Activated T-cell treated with anti-CD3 and anti-CD28 coated beads for 48 hours (primary cell): ENCODE measurements around the gene ZNF433.

Source experiments
- DNase-seq: peaks from one replicate; pipeline ENCODE4 v3.0.0-alpha.2; 2020; ENCODE audit warnings: low read depth

ZNF433 gene

DNA sequence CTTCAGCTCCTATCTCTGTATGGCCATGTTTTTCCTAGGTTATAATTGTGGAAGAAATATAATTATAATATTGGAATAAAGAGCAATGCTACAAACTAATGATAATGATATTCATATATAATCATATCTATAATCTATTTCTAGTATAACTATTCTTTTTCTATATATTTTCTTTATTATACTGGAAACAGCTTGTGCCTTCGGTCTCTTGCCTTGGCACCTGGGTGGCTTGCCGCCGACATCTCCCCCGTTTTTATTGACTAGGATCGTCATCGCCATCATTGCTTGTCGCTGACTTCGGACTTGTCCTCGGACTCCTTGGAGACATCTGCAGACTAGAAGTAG, 46.4 kb downstream of the ZNF433 start:
- DNase-seq = no peak

DNA sequence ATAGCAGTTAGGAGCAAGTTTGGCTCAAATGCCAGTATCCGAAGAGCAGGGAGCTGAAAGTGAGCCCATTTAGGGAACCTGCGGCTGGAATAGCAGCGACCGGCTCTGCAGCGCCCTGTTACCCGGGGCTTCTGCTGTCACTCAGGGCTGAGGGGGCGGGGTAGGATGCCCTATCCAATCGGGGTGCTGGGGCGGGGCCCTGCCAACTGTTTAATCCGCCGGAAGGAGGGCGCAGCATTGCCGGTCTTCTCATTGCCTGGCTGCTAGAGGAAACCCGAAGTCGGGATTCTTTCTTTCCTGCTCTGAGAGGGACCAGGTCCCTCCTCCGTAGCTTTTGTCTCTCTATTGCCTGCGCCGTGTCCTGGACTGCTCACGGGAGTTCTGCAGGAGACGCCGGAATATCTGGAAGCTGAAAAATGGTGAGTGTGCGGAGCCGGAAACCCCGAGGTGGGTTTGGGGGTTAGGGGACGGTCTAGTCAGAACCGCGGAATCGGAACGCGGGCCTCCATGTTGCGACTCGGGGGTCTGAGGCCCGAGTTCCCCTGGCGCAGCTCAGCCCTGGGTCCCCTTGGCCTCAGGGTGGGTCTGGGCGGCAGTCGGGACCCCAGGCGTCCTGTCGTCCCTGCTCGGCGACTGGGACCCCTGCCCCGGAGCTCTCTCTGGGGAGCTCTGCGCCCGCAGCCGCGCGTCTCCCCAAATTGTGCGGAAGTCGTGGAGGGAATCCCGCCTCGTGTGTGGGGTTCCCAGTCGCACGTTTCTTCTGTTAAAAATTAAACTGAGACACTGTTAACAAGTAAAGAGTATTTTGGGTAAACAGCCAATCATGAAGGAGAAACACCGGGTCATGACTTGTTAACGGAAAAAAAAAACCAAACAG, 47.8 kb downstream of the ZNF433 start:
- peak; percentile 90 for DNase-seq

DNA sequence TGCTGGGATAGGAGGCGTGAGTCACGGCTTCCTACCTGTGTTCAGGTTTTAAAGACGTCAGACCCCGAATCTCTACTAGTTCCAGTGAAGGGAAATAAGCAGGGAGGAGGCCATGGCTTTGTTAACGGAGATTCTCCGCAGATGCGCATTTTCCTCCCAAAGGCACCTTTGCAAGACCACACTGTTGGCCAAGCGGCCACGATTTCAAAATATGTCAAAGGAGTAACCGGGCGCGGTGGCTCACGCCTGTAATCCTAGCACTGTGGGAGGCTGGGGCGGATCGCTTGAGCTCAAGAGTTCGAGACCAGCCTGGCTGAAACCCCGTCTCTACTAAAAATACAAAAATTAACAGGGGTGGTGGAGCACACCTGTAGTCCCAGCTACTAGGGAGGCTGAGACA, 48.7 kb downstream of the ZNF433 start:
- no peak for DNase-seq

DNA sequence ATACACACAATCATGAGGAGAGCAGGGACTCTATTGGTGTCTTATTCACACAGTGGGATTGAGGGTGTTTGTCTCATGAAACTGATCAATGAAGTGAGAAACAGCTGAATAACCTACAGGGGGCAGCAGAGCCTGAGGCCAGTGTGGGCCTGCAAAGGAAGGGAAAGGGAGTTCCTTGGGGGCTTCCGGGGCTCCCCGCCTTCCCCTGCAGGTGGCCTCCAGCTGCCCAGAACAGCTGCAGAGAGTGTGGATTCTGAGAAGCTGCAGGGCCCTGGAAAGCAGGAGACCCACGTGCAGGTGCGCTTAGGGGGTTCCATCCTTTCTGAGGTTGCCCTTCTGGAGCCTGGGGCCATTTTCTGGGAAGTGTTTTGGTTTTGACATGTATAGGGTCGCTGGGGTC, 50.5 kb downstream of the ZNF433 start:
- no peak for DNase-seq

DNA sequence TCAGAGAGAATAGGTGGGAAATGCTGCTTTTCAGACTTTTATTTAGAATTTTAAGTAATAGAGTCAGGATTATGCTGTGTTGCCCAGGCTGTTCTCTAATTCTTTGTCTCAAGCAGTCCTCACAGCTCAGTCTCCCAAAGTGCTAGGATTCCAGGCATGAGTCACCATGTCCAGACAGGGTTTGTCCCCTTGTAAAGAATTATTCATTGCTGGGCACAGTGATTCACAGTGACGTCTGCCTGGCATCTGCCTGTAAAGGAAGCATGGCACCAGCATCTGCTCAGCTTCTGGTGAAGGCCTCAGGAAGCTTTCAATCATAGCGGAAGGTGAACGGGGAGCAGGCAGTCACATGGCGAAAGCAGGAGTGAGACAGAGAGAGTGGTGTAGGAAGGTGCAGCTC, 53.0 kb downstream of the ZNF433 start:
- no peak for DNase-seq

DNA sequence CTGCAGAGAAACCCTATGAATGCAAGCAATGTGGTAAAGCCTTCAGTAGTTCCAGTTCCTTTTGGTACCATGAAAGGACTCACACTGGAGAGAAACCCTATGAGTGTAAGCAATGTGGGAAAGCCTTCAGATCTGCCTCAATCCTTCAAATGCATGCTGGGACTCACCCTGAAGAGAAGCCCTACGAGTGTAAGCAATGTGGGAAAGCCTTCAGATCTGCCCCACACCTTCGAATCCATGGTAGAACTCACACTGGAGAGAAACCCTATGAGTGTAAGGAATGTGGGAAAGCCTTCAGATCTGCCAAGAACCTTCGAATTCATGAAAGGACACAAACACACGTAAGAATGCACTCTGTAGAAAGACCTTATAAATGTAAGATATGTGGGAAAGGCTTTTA, 56.0 kb downstream of the ZNF433 start:
- DNase-seq = no peak

DNA sequence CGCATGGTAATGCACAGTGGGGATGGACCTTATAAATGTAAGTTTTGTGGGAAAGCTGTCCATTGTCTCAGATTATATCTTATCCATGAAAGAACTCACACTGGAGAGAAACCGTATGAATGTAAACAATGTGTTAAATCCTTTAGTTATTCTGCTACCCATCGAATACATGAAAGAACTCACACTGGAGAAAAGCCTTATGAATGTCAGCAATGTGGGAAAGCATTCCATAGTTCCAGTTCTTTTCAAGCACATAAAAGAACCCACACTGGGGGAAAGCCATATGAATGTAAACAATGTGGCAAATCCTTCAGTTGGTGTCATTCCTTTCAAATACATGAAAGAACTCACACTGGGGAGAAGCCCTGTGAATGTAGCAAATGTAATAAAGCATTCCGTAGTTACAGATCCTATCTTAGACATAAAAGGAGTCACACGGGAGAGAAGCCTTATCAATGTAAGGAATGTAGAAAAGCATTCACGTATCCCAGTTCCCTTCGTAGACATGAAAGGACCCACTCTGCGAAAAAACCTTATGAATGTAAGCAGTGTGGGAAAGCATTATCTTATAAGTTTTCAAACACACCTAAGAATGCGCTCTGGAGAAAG, 56.9 kb downstream of the ZNF433 start:
- DNase-seq = no peak

DNA sequence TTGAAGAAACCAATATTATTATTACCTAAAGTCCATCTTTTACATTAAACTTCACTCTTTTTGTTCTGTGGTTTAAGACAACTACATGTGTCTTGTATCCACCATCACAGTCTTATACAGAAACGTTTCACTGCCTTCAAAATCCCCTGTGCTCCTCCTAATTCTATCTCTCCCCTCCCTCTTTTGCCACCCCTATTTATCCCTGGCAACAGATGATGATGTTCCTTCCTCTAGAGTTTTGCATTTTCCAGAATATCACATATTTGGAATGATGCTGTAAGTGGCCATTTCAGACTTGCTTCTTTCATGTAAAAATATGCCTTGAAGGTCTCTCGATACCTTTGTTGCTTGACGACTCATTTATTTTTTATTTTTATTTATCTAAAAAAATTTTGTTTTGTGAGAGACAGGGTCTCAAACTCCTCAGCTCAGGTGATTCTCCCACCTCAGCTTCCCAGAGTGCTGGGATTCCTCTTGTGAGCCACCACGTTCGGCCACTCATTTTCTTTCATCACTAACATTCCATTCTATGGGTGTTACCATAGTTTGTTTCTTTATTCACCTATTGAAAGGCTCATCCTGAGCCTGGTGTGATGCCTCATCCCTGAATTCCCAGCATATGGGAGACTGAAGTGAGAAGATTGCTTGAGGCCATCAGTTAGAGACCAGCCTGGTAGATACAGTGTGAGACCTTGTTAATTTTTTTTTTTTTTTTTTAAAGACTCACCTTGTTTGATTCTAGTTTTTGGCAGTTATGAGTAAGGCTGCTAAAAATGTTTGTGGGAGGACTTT, 62.3 kb downstream of the ZNF433 start:
- no peak for DNase-seq

DNA sequence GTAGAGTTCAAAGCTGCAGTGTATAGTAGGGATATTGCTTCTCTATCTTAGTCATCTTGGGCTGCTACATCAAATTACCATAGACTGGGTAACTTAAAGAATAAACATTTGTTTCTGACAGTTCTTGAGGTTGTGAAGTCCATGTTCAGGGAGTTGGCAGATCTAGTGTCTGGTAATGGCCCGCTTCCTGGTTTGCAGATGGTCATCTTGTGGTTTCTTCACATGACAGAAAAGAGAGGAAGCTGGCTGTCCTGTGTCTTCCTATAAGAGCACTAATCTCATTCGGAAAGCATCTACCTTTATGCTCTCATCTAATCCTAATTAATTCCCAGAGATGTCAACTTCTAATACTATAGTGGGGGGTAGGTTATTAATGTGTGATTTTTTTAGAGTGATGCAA, 64.4 kb downstream of the ZNF433 start:
- no peak for DNase-seq

DNA sequence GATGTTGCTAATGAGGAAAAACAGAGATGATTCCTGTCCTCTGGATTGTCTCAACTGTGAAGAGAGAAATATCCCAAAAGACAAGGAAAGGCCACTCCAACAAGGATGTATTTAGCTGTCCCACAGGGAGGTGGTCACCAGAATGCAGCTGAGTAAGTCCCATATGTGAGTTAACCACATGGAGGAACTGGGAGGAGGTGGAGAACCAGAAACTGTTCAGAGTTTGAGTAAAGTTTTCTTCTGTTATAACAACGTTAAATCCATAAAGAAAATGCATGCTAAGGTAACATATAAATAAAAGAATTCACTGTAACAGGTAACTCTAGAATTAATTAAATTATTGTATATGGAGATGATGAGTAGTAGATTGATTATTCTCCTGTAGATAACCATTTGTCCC, 65.3 kb downstream of the ZNF433 start:
- DNase-seq = no peak

DNA sequence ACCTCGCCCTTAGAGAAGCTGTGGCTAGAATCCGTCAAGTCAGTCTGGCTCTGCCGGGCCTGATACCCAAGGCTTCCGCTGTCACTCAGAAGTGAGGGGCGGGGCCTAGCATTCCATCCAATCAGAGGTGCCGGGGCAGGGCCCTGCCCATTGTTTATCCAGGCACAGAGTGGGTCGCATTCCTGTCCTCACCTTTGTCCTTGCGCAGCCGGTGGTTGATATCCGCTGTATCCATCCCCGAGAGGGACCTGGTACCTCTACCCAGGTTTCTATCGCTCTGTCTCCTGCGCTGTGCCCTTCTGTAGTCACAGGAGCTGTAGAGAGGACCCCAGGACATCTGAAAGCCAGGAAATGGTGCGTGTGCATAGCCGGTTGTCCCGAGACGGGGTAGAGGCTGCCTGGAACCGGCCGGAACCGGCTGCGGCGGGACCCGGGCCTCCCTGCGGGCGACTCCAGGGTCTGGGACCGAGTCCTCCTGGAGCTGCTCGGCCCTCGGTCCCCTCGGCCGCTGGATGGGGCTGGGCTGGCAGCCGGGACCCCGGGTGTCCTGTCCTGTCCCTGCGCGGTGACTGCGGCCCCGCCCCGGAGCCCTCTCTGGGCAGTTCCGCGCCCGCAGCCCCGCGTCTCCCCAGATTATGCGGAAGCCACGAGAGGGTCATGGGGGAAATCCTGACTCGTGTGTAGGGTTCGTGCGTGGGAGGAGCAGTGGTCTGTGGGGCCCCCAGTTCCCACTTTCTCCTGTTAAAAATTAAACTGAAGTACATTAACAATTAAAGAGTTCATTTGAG, 70.4 kb downstream of the ZNF433 start, which contains the start of gene ZNF763:
Gene ZNF763, plus strand, starts transcription at position 183 of the 788 bp plus-strand sequence. Its CDS starts 169 bp downstream, at position 352.
- peak; percentile 82 for DNase-seq
